Right atrium auricular region (tissue), 2 donors: ENCODE data around the gene CCDC88B. TPM values are rescaled to one million over a fixed set of nuclear protein-coding genes. Genes with fewer than 3 reads are reported as not detected.
"Not testable (repeated sequence)": the region's sequence is repeated elsewhere in the genome, so short reads cannot be mapped to it uniquely, and the experiment has no call there.

ENCODE experiments used
- DNase-seq: peaks from one replicate; pipeline ENCODE4 v3.0.0-alpha.2; 2019; ENCODE audit warnings: low spot score
- H3K27ac ChIP-seq, 2 donors: fragments of 200-600 bp; sonication (generic); 1 replicate in 1 of 2; 2 replicates in 1 of 2; pipeline ENCODE4 v1.5.1; 2016 to 2019
- H3K27me3 ChIP-seq, 2 donors: fragments of 200-600 bp; sonication (generic); one replicate each; pipeline versions ENCODE4 v1.5.1 to v1.6.0; 2017 to 2019
- H3K36me3 ChIP-seq: fragments of 200-600 bp; sonication (generic); one replicate; pipeline ENCODE4 v1.5.1; 2016
- H3K4me1 ChIP-seq, 2 donors: fragments of 200-600 bp; sonication (generic); one replicate each; pipeline versions ENCODE4 v1.5.1 to v1.6.0; 2017 to 2019
- H3K4me3 ChIP-seq, 2 donors: fragments of 200-600 bp; sonication (generic); 1 replicate in 1 of 2; 2 replicates in 1 of 2; pipeline ENCODE4 v1.5.1; 2017 to 2019; ENCODE audit warnings: mild to moderate bottlenecking in 1 of 2, moderate library complexity in 1 of 2
- H3K9me3 ChIP-seq, 2 donors: fragments of 200-600 bp; sonication (generic); one replicate each; pipeline ENCODE4 v1.5.1; 2019
- CTCF ChIP-seq, 2 donors: fragments of 200-600 bp; sonication (generic); IDR thresholded peaks; one replicate each; pipeline ENCODE4 v1.5.1; 2019; ENCODE audit warnings: antibody characterized with exemption in 2 of 2
- total RNA-seq, 2 donors: library from RNA; depleted of rRNA; stranded (reverse); fragments of >200 nt; gene quantifications; one replicate each; pipeline ENCODE4 v1.1.0, GENCODE V29; 2016

The CCDC88B gene
- total RNA-seq, 2 donors from 2014 or later = 11.7 to 12.0 TPM

GRCh38 chr11:64312947-64313346, 27.1 kb upstream of the CCDC88B start:
- peaks cover 32% of the 10 kb centered on the region for H3K36me3 ChIP-seq
- no peaks in the 10 kb centered on the region for H3K27me3 ChIP-seq
- DNase-seq = no peak
- peak overlapping the region in 1 of 2 donors; percentile 66 for H3K27ac ChIP-seq
- TF ChIP-seq CTCF (IDR thresholded peaks at IDR 0.05) = no peak
- H3K9me3 ChIP-seq = no peaks in the 10 kb centered on the region
- H3K4me3 ChIP-seq = no peak overlapping the region
- peaks cover 0 to 36% of the 10 kb centered on the region in 2 donors for H3K4me1 ChIP-seq

DNA sequence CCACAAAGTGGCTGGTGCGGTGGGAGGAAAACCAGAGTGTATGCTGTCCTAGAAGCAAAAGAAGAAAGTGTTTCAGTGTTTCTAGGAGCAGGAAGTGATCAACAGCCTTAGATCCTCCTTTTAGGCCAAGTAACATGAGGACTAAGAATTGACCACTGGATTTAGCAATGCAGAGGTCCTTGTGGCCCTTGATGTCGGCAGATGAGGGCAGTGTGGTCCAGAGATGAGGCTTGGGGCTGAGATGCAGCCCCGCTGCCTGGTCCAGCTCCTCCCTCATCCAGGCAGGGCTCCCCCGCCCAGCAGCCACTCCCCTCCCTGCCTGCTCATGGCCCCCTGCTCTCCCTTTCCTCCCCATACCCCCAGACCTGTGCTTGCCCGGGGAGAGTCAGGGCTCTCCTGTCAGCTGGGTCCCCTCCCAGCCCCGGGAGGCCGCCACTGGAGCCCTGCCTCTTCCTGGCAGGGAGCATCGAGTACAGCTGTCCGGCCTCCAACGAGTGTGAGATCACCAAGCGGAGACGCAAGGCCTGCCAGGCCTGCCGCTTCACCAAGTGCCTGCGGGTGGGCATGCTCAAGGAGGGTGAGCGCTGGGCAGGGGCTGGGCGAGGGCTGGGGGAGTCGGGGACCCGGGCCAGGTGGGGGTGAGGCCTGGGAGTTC, 26.4 kb upstream of the CCDC88B start:
- TF ChIP-seq CTCF (IDR thresholded peaks at IDR 0.05) = no peak
- H3K4me1 ChIP-seq = peaks cover 0 to 38% of the 10 kb centered on the region in 2 donors
- no peaks in the 10 kb centered on the region for H3K27me3 ChIP-seq
- H3K36me3 ChIP-seq = peaks cover 30% of the 10 kb centered on the region
- peak overlapping the region; percentile 66 to 75 for H3K27ac ChIP-seq
- no peaks in the 10 kb centered on the region for H3K9me3 ChIP-seq
- peak; percentile 80 for DNase-seq
- H3K4me3 ChIP-seq = peak overlapping the region; percentile 1 to 28

- Histone ChIP-seq H3K9me3 (no peaks in the 10 kb centered on the region), H3K4me1 (peaks cover 0 to 45% of the 10 kb centered on the region in 2 donors), H3K4me3 (peak overlapping the region; percentile 1 to 28), H3K27ac (peak overlapping the region; percentile 66 to 75), H3K27me3 (no peaks in the 10 kb centered on the region), H3K36me3 (peaks cover 24% of the 10 kb centered on the region)
- DNase-seq = no peak
- no peak for TF ChIP-seq CTCF (IDR thresholded peaks at IDR 0.05)
Measured at GRCh38 chr11:64314146-64314804, 25.7 kb upstream of the CCDC88B start.

GRCh38 chr11:64314805-64315561, 25.0 kb upstream of the CCDC88B start:
- no peaks in the 10 kb centered on the region for H3K9me3 ChIP-seq
- peak overlapping the region in 1 of 2 donors; percentile 66 for H3K27ac ChIP-seq
- H3K4me1 ChIP-seq = peaks cover 0 to 49% of the 10 kb centered on the region in 2 donors
- H3K4me3 ChIP-seq = no peak overlapping the region
- DNase-seq = no peak
- no peak for TF ChIP-seq CTCF (IDR thresholded peaks at IDR 0.05)
- H3K36me3 ChIP-seq = peaks cover 24% of the 10 kb centered on the region
- no peaks in the 10 kb centered on the region for H3K27me3 ChIP-seq

- not testable (repeated sequence) for DNase-seq, H3K9me3 ChIP-seq, H3K27ac ChIP-seq, H3K27me3 ChIP-seq, H3K4me3 ChIP-seq
- Histone ChIP-seq H3K4me1 (peaks cover 0 to 49% of the 10 kb centered on the region in 2 donors), H3K36me3 (peaks cover 28% of the 10 kb centered on the region)
Measured at GRCh38 chr11:64315667-64316526, 24.1 kb upstream of the CCDC88B start.
